WTC11 (cell line): ENCODE measurements around the gene STK24.

Source experiments
- CTCF ChIP-seq: fragments of 200-600 bp; IDR thresholded peaks from 2 replicates; pipeline ENCODE4 v1.8.0; 2022; ENCODE audit warnings: antibody characterized with exemption
- JUN ChIP-seq: sonication (generic); formaldehyde crosslinking; IDR thresholded peaks from 2 replicates; pipeline ENCODE4 v1.8.0; 2023; ENCODE audit warnings: mild to moderate bottlenecking, missing genetic modification reagents
- NR3C1 ChIP-seq: sonication (generic); formaldehyde crosslinking; conservative IDR thresholded peaks from 2 replicates; pipeline ENCODE4 v1.8.1; 2023; ENCODE audit warnings: low read depth, mild to moderate bottlenecking, missing genetic modification reagents
- TF ChIP-seq, protein P1 (sequence below): sonication (generic); formaldehyde crosslinking; IDR thresholded peaks from 2 replicates; pipeline ENCODE4 v1.8.0; 2022; ENCODE audit warnings: mild to moderate bottlenecking, missing genetic modification reagents
- TF ChIP-seq, protein P2 (sequence below): sonication (generic); formaldehyde crosslinking; IDR thresholded peaks from 2 replicates; pipeline ENCODE4 v1.8.1; 2022; ENCODE audit warnings: low read depth, mild to moderate bottlenecking, moderate library complexity, missing genetic modification reagents, borderline replicate concordance
- TF ChIP-seq, protein P3 (sequence below): fragments of 250-450 bp; sonication (Bioruptor Pico); IDR thresholded peaks from 2 replicates; pipeline ENCODE4 v1.9.0; 2021; ENCODE audit warnings: moderate library complexity, mild to moderate bottlenecking, inconsistent platforms, borderline replicate concordance

DNA sequence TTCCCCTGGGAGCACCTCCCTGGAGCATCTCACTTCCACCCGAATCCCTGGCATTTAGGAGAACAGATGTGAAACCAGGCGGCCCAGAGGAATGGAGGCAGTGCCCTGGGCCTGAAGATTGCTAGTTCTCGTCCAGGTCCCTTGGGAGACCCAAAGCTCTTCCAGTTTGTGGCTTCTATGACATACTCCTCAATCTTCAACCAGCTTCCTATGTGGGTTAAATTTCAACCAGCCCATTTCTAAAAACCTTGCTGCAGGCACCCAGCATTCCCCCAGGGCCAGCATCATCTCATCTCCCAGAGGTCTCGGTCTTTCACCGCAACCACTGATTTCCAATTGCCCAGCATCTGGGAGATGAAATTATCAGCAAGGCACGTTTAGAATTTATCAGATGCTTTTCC, 46.0 kb upstream of the STK24 start:
- TF ChIP-seq CTCF (no peak), NR3C1 (CRISPR knock-in tag) (no peak), JUN (CRISPR knock-in tag) (no peak)
- TF ChIP-seq, protein P1, sequence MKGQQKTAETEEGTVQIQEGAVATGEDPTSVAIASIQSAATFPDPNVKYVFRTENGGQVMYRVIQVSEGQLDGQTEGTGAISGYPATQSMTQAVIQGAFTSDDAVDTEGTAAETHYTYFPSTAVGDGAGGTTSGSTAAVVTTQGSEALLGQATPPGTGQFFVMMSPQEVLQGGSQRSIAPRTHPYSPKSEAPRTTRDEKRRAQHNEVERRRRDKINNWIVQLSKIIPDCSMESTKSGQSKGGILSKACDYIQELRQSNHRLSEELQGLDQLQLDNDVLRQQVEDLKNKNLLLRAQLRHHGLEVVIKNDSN (CRISPR knock-in tag), result no peak
- TF ChIP-seq, protein P2, sequence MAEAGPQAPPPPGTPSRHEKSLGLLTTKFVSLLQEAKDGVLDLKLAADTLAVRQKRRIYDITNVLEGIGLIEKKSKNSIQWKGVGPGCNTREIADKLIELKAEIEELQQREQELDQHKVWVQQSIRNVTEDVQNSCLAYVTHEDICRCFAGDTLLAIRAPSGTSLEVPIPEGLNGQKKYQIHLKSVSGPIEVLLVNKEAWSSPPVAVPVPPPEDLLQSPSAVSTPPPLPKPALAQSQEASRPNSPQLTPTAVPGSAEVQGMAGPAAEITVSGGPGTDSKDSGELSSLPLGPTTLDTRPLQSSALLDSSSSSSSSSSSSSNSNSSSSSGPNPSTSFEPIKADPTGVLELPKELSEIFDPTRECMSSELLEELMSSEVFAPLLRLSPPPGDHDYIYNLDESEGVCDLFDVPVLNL (CRISPR knock-in tag), result no peak
- TF ChIP-seq, protein P3, sequence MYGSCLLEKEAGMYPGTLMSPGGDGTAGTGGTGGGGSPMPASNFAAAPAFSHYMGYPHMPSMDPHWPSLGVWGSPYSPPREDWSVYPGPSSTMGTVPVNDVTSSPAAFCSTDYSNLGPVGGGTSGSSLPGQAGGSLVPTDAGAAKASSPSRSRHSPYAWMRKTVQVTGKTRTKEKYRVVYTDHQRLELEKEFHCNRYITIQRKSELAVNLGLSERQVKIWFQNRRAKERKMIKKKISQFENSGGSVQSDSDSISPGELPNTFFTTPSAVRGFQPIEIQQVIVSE (CRISPR knock-in tag), result no peak
